Breast epithelium (tissue), 4 donors: Measurements from ENCODE around the gene CT83. TPM values are rescaled to one million over a fixed set of nuclear protein-coding genes. Genes with fewer than 3 reads are reported as not detected.

Experiments used
- DNase-seq, 2 donors: peaks; one replicate each; pipeline ENCODE4 v3.0.0-alpha.2; 2019; ENCODE audit warnings: low spot score in 2 of 2
- H3K27ac ChIP-seq, 2 donors: fragments of 200-600 bp; sonication (generic) in 1 of 2; one replicate each; pipeline ENCODE4 v1.5.1; 2016 to 2019; ENCODE audit warnings: mild to moderate bottlenecking in 1 of 2
- H3K27me3 ChIP-seq, 2 donors: fragments of 200-600 bp; sonication (generic) in 1 of 2; one replicate each; pipeline versions ENCODE4 v1.5.1 to v1.6.0; 2017 to 2019; ENCODE audit warnings: control low read depth in 1 of 2, mild to moderate bottlenecking in 1 of 2
- H3K36me3 ChIP-seq: fragments of 200-600 bp; one replicate; pipeline ENCODE4 v1.5.1; 2019
- H3K4me1 ChIP-seq, 2 donors: fragments of 200-600 bp; sonication (generic); one replicate each; pipeline ENCODE4 v1.5.1; 2016 to 2019; ENCODE audit warnings: control low read depth in 1 of 2
- H3K4me3 ChIP-seq, 3 donors: fragments of 200-600 bp; sonication (generic); 1 replicate in 2 of 3; 2 replicates in 1 of 3; pipeline ENCODE4 v1.5.1; 2016 to 2019; ENCODE audit warnings: mild to moderate bottlenecking in 3 of 3, moderate library complexity in 2 of 3
- H3K9me3 ChIP-seq, 2 donors: fragments of 200-600 bp; sonication (generic) in 1 of 2; one replicate each; pipeline ENCODE4 v1.5.1; 2016 to 2019; ENCODE audit warnings: control low read depth in 1 of 2
- POLR2A ChIP-seq: fragments of 450-650 bp; IDR thresholded peaks from one replicate; pipeline ENCODE4 v1.6.1; 2016; ENCODE audit warnings: antibody characterized with exemption, mild to moderate bottlenecking, moderate library complexity
- POLR2AphosphoS5 ChIP-seq, 3 donors: sonication (generic); formaldehyde crosslinking; IDR thresholded peaks; one replicate each; pipeline ENCODE4 v1.6.1; 2017; ENCODE audit warnings: antibody characterized with exemption in 3 of 3
- intact Hi-C: fragments of 100-400 bp; cut with DNase I; formaldehyde crosslinking; loops from one replicate; pipeline ENCODE4 v1.15.1; 2023; ENCODE audit warnings: low total_unique reads
- total RNA-seq, 3 donors: library from RNA; depleted of rRNA; stranded (reverse); fragments of >200 nt; gene quantifications; one replicate each; pipeline ENCODE4 v1.1.0, GENCODE V29; 2016
- TF ChIP-seq, protein P1 (sequence below), 3 donors: fragments of 450-650 bp; IDR thresholded peaks; one replicate each; pipeline ENCODE4 v1.5.1; 2016 to 2017; ENCODE audit warnings: antibody characterized with exemption in 3 of 3, mild to moderate bottlenecking in 3 of 3, moderate library complexity in 3 of 3

CT83 gene, protein sequence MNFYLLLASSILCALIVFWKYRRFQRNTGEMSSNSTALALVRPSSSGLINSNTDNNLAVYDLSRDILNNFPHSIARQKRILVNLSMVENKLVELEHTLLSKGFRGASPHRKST
- total RNA-seq: not detected

DNA sequence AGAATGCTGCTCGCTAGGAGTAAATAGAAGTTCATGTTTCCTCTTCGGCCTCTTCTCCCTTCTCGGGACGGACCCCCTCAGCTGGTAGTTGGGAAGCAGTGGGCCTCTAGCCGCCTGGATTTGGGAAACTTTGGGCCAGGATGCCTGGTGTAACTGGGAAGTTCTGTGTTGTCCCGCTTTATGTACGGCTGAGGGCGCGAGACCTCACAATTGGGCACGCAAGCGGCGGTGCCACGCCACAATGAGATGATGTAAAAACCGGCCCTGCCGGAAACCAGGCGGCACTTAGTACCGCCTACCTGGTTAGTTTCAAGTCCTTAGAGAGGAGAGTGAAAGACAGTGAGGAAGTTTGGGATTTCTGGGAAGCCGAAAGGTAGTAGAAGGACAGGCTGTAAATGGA is at the start of gene CT83:
TSS of gene CT83 (minus strand) at position 155 of the 400 bp plus-strand sequence. CDS start at position 35, 120 bp downstream.
- Histone ChIP-seq H3K9me3 (no peaks in the 10 kb centered on the region), H3K4me3 (no peak within 1 kb of the TSS), H3K27me3 (no peaks in the 10 kb centered on the region), H3K36me3 (no peaks in the 10 kb centered on the region), H3K4me1 (no peaks in the 10 kb centered on the region), H3K27ac (no peak within 1 kb of the TSS)
- TF ChIP-seq POLR2AphosphoS5 (IDR thresholded peaks at IDR 0.05) (no peak), POLR2A (no peak)
- TF ChIP-seq, protein P1, sequence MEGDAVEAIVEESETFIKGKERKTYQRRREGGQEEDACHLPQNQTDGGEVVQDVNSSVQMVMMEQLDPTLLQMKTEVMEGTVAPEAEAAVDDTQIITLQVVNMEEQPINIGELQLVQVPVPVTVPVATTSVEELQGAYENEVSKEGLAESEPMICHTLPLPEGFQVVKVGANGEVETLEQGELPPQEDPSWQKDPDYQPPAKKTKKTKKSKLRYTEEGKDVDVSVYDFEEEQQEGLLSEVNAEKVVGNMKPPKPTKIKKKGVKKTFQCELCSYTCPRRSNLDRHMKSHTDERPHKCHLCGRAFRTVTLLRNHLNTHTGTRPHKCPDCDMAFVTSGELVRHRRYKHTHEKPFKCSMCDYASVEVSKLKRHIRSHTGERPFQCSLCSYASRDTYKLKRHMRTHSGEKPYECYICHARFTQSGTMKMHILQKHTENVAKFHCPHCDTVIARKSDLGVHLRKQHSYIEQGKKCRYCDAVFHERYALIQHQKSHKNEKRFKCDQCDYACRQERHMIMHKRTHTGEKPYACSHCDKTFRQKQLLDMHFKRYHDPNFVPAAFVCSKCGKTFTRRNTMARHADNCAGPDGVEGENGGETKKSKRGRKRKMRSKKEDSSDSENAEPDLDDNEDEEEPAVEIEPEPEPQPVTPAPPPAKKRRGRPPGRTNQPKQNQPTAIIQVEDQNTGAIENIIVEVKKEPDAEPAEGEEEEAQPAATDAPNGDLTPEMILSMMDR (IDR thresholded peaks at IDR 0.05): no peak
- intact Hi-C loops: no loop called here
- DNase-seq: no peak

DNA sequence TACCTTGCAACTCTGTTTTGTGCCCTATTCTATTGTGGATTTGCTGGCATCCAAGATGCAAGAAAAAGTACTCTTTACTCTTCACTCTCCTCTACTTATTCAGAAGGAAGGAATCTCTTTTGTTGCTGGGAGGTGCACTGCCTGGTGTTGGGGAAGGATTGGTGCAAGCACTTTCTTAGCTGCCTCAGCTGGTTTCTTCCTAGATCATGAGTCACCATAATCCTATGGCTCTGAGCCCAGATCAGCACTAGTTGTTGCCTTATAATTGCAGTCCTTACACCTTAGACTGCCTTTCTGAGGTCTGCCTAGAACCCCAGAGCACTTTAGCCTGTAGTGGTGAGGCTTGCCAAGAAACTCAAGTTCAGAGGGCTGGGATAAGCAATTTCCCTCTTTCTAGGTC is 37.0 kb upstream of the CT83 start:
- Histone ChIP-seq H3K9me3 (no peaks in the 10 kb centered on the region), H3K36me3 (no peaks in the 10 kb centered on the region), H3K27ac (no peak overlapping the region), H3K4me3 (no peak overlapping the region), H3K27me3 (peaks cover 0 to 9% of the 10 kb centered on the region in 2 donors), H3K4me1 (no peaks in the 10 kb centered on the region)
- no peak for TF ChIP-seq POLR2A
- TF ChIP-seq POLR2AphosphoS5 (IDR thresholded peaks at IDR 0.05): no peak
- TF ChIP-seq, protein P1 (IDR thresholded peaks at IDR 0.05): no peak
- no peak for DNase-seq
- intact Hi-C loops: no loop called here

DNA sequence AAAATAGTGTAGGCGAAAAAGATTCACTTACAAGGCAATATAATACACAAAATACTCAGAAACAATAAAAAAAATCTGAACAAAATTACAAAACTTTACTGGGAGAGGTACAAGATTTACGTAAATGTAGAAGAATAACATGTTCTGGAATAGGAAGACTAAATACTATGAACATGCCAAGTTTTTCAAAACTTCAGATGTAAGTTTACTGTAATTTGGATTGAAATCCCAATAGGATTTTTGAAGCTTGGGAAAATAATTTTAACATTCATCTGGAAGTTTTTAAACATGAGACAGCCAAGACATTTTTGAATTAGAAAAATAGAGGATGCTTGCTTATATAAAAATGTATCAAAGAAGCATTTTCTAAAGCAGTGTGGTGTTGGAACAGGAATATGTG is 30.5 kb upstream of the CT83 start:
- DNase-seq: no peak
- Histone ChIP-seq H3K36me3 (no peaks in the 10 kb centered on the region), H3K27me3 (peaks cover 0 to 4% of the 10 kb centered on the region in 2 donors), H3K27ac (no peak overlapping the region), H3K4me1 (no peaks in the 10 kb centered on the region), H3K9me3 (no peaks in the 10 kb centered on the region), H3K4me3 (no peak overlapping the region)
- no peak for TF ChIP-seq POLR2A
- TF ChIP-seq, protein P1 (IDR thresholded peaks at IDR 0.05): no peak
- TF ChIP-seq POLR2AphosphoS5 (IDR thresholded peaks at IDR 0.05): no peak
- intact Hi-C loops: no loop called here

DNA sequence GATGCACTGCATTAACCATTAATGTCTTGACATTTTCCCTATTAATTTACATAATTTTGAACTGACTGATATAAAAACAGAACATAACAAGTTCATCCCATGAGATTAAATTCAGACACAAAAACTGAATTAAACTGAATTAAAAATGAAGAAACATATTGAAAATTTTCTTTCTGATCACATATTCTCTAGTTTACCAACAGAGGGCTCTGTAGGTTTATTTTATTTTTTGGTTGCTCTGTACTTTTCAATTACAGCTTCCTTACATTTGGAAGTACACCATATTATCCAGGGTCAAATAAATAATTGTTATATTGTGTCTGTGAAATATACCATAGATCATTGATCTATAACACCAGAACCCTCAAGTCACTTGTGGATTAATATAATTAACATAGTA is 27.3 kb upstream of the CT83 start:
- Histone ChIP-seq H3K27me3 (peaks cover 0 to 4% of the 10 kb centered on the region in 2 donors), H3K4me3 (no peak overlapping the region), H3K9me3 (no peaks in the 10 kb centered on the region), H3K36me3 (no peaks in the 10 kb centered on the region), H3K27ac (no peak overlapping the region), H3K4me1 (no peaks in the 10 kb centered on the region)
- intact Hi-C loops: no loop called here
- TF ChIP-seq POLR2AphosphoS5 (IDR thresholded peaks at IDR 0.05) (no peak), POLR2A (no peak)
- TF ChIP-seq, protein P1 (IDR thresholded peaks at IDR 0.05): peak in 1 of 3 donors; percentile 11
- no peak for DNase-seq

DNA sequence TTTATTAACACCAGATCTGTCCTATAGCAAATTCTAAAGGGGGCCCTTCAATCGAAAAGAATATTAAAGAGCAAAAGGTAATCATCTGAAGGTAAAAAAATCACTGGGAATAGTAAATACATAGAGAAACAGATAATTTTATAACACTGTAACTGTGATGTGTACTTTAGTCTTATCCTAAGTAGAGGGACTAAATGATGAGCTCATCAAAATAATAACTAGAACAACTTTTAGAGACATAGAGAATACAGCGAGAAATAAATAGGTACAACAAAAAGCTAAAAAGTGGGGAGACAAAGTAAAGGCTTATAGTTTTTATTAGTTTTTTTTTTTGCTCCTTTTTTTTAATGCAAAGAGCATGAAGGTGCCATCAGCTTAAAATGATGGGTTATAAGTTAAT is 17.3 kb upstream of the CT83 start:
- TF ChIP-seq, protein P1 (IDR thresholded peaks at IDR 0.05): no peak
- TF ChIP-seq POLR2A: no peak
- TF ChIP-seq POLR2AphosphoS5 (IDR thresholded peaks at IDR 0.05): no peak
- intact Hi-C loops: no loop called here
- H3K4me1 ChIP-seq: no peaks in the 10 kb centered on the region
- no peak for DNase-seq
- no peak overlapping the region for H3K4me3 ChIP-seq
- no peak overlapping the region for H3K27ac ChIP-seq
- H3K36me3 ChIP-seq: no peaks in the 10 kb centered on the region
- H3K27me3 ChIP-seq: peaks cover 0 to 18% of the 10 kb centered on the region in 2 donors
- no peaks in the 10 kb centered on the region for H3K9me3 ChIP-seq
